H1 (cell line): ENCODE measurements around the gene JMJD7. TPM values are rescaled to one million over a fixed set of nuclear protein-coding genes. Genes with fewer than 3 reads are reported as not detected.

ENCODE experiments used
- CTCF ChIA-PET: fragments of 300-600 bp; sonication (Branson Sonifier 250); formaldehyde crosslinking; loops from one replicate; lab custom pipeline; 2021; ENCODE audit not compliant: partially characterized antibody; lab: Charles Lee
- POLR2A ChIA-PET: fragments of 300-600 bp; sonication (Branson Sonifier 250); formaldehyde crosslinking; loops from one replicate; lab custom pipeline; 2021; ENCODE audit warnings: inconsistent platforms; ENCODE audit not compliant: partially characterized antibody; lab: Charles Lee
- DNase-seq, 2 experiments: peaks; one replicate each; pipeline versions ENCODE4 v3.0.0 to v3.0.0-alpha.2; 2010 to 2022; ENCODE audit warnings: low spot score in 2 of 2, low read depth in 1 of 2, mixed read lengths in 1 of 2
- FAIRE-seq: peaks from 2 replicates; lab custom pipeline; 2011; peaks lifted over from hg19 to GRCh38; lab: Jason Lieb, UNC
- H2AFZ ChIP-seq: 2 replicates; pipeline ENCODE4 v1.8.1; 2012; ENCODE audit warnings: low read length, inconsistent platforms
- H2AK5ac ChIP-seq: 2 replicates; pipeline ENCODE4 v1.6.1; 2013; ENCODE audit warnings: low read depth, low read length
- H2BK120ac ChIP-seq: replicated peaks from 2 replicates; pipeline ENCODE3; 2013; ENCODE audit warnings: low read depth, low read length, inconsistent platforms
- H2BK12ac ChIP-seq: 2 replicates; pipeline ENCODE4 v1.6.1; 2013; ENCODE audit warnings: low read depth, low read length
- H2BK15ac ChIP-seq: 2 replicates; pipeline ENCODE4 v1.6.1; 2013; ENCODE audit warnings: low read length
- H2BK20ac ChIP-seq: 2 replicates; pipeline ENCODE4 v1.6.1; 2013; ENCODE audit warnings: low read length
- H2BK5ac ChIP-seq: 2 replicates; pipeline ENCODE4 v1.6.1; 2013; ENCODE audit warnings: low read depth, low read length
- H3K14ac ChIP-seq: 2 replicates; pipeline ENCODE4 v1.6.1; 2013; ENCODE audit warnings: inconsistent platforms; ENCODE audit not compliant: insufficient read length
- H3K18ac ChIP-seq: 2 replicates; pipeline ENCODE4 v1.6.1; 2013; ENCODE audit warnings: low read length; ENCODE audit errors: extremely low read depth
- H3K23ac ChIP-seq: 2 replicates; pipeline ENCODE4 v1.6.1; 2013; ENCODE audit warnings: inconsistent platforms; ENCODE audit not compliant: insufficient read length
- H3K23me2 ChIP-seq: 2 replicates; pipeline ENCODE4 v1.6.1; 2013; ENCODE audit warnings: low read depth, low read length
- H3K27ac ChIP-seq: 2 replicates; pipeline ENCODE4 v1.6.1; 2011; ENCODE audit warnings: low read depth, low read length, inconsistent platforms
- H3K27me3 ChIP-seq, 4 experiments: replicated peaks in 1 of 4; 1 replicate in 1 of 4; 2 replicates in 3 of 4; pipeline versions ENCODE4 v1.6.1 to v1.8.1; 2011 to 2013; ENCODE audit warnings: low read length in 3 of 4, mild to moderate bottlenecking in 3 of 4, inconsistent platforms in 2 of 4, mixed read lengths in 2 of 4, moderate library complexity in 1 of 4; ENCODE audit not compliant: control insufficient read depth in 3 of 4, insufficient read depth in 3 of 4; ENCODE audit errors: extremely low read depth in 1 of 4
- H3K36me3 ChIP-seq, 4 experiments: 2 replicates each; pipeline versions ENCODE4 v1.6.1 to v1.8.1; 2011 to 2013; ENCODE audit warnings: mild to moderate bottlenecking in 4 of 4, low read length in 3 of 4, moderate library complexity in 2 of 4, control low read depth in 1 of 4, inconsistent platforms in 1 of 4; ENCODE audit not compliant: insufficient read depth in 4 of 4, control insufficient read depth in 2 of 4
- H3K4ac ChIP-seq: replicated peaks from 2 replicates; pipeline ENCODE3; 2013; ENCODE audit warnings: low read length, low read depth, mixed read lengths, inconsistent platforms; ENCODE audit not compliant: insufficient read length
- H3K4me1 ChIP-seq, 4 experiments: replicated peaks in 1 of 4; 1 replicate in 1 of 4; 2 replicates in 3 of 4; pipeline versions ENCODE4 v1.6.1 to v1.8.1; 2011 to 2013; ENCODE audit warnings: low read length in 3 of 4, inconsistent platforms in 2 of 4, mixed read lengths in 1 of 4; ENCODE audit not compliant: insufficient read depth in 4 of 4, control insufficient read depth in 3 of 4
- H3K4me2 ChIP-seq, 2 experiments: 2 replicates each; pipeline versions ENCODE4 v1.6.1 to v1.8.1; 2011 to 2013; ENCODE audit warnings: low read depth in 2 of 2, low read length in 2 of 2, control low read depth in 1 of 2, inconsistent platforms in 1 of 2, mild to moderate bottlenecking in 1 of 2; ENCODE audit not compliant: insufficient read depth in 1 of 2
- H3K4me3 ChIP-seq, 4 experiments: fragments of 200-600, 300-600 bp in 1 of 4; sonication (generic), shearing (Covaris generic), sonication (Bioruptor Twin) in 1 of 4; 2 replicates each; pipeline versions ENCODE4 v1.5.1 to v1.8.1; 2011 to 2016; ENCODE audit warnings: low read length in 4 of 4, low read depth in 3 of 4, control low read depth in 2 of 4, inconsistent platforms in 2 of 4, mild to moderate bottlenecking in 2 of 4, mixed read lengths in 1 of 4, moderate library complexity in 1 of 4; ENCODE audit not compliant: insufficient read depth in 2 of 4; ENCODE audit errors: extremely low read depth in 1 of 4
- H3K56ac ChIP-seq: replicated peaks from 2 replicates; pipeline ENCODE3; 2013; ENCODE audit warnings: low read depth, mild to moderate bottlenecking, mixed read lengths, low read length, inconsistent platforms; ENCODE audit not compliant: insufficient read length
- H3K79me1 ChIP-seq: 2 replicates; pipeline ENCODE4 v1.6.1; 2013; ENCODE audit warnings: low read depth, low read length, control low read depth
- H3K79me2 ChIP-seq, 2 experiments: 2 replicates each; pipeline versions ENCODE4 v1.6.1 to v1.8.1; 2012 to 2013; ENCODE audit warnings: low read length in 2 of 2, mild to moderate bottlenecking in 2 of 2, inconsistent platforms in 1 of 2; ENCODE audit not compliant: insufficient read depth in 2 of 2, control insufficient read depth in 1 of 2
- H3K9ac ChIP-seq, 4 experiments: replicated peaks in 1 of 4; 1 replicate in 1 of 4; 2 replicates in 3 of 4; pipeline versions ENCODE4 v1.6.1 to v1.8.1; 2011 to 2013; ENCODE audit warnings: low read depth in 3 of 4, low read length in 3 of 4, control low read depth in 2 of 4, mild to moderate bottlenecking in 2 of 4, moderate library complexity in 2 of 4, inconsistent platforms in 1 of 4; ENCODE audit errors: extremely low read depth in 1 of 4
- H3K9me3 ChIP-seq, 2 experiments: 2 replicates each; pipeline versions ENCODE4 v1.6.1 to v1.8.1; 2012 to 2013; ENCODE audit warnings: mild to moderate bottlenecking in 2 of 2, moderate library complexity in 2 of 2, control low read depth in 1 of 2, inconsistent platforms in 1 of 2, low read depth in 1 of 2, low read length in 1 of 2, mixed read lengths in 1 of 2; ENCODE audit not compliant: insufficient read depth in 2 of 2
- H4K20me1 ChIP-seq, 2 experiments: replicated peaks in 1 of 2; 2 replicates each; pipeline versions ENCODE3 to v1.8.1; 2011 to 2013; ENCODE audit warnings: inconsistent platforms in 2 of 2, low read length in 2 of 2, mild to moderate bottlenecking in 1 of 2; ENCODE audit not compliant: insufficient read depth in 2 of 2, control insufficient read depth in 1 of 2
- H4K5ac ChIP-seq: 2 replicates; pipeline ENCODE4 v1.6.1; 2013; ENCODE audit warnings: low read length, low read depth, mixed read lengths, inconsistent platforms; ENCODE audit not compliant: insufficient read length
- H4K8ac ChIP-seq: 2 replicates; pipeline ENCODE4 v1.8.0; 2013; ENCODE audit warnings: mild to moderate bottlenecking, moderate library complexity, low read length, inconsistent platforms; ENCODE audit not compliant: insufficient read depth; ENCODE audit errors: extremely low read depth
- H4K91ac ChIP-seq: replicated peaks from 2 replicates; pipeline ENCODE3; 2013; ENCODE audit warnings: low read length, mixed read lengths, inconsistent platforms; ENCODE audit not compliant: insufficient read length
- EP300 ChIP-seq, 2 experiments: IDR thresholded peaks; 1 replicate in 1 of 2; 2 replicates in 1 of 2; pipeline ENCODE4 v1.6.1; 2011 to 2012; ENCODE audit warnings: low read depth in 2 of 2, low read length in 2 of 2, mild to moderate bottlenecking in 2 of 2, borderline replicate concordance in 1 of 2, inconsistent platforms in 1 of 2, moderate library complexity in 1 of 2
- EZH2 ChIP-seq: fragments of 200-600 bp; sonication (generic); IDR thresholded peaks from 2 replicates; pipeline ENCODE4 v1.7.1; 2012; ENCODE audit warnings: low read depth, mild to moderate bottlenecking, moderate library complexity, low read length, inconsistent platforms; ENCODE audit not compliant: severe bottlenecking
- PHF8 ChIP-seq: fragments of 200-600 bp; sonication (generic); conservative IDR thresholded peaks from 2 replicates; pipeline ENCODE4 v1.7.1; 2012; ENCODE audit warnings: low read depth, mild to moderate bottlenecking, inconsistent platforms, low read length, moderate library complexity
- WGBS, 2 experiments: shearing (Covaris generic) in 1 of 2; methylation state at CpG; one replicate each; pipeline versions ENCODE4 v1.1.6 to v1.1.7; 2013 to 2015; ENCODE audit warnings: low lambda C conversion rate in 2 of 2, mixed read lengths in 2 of 2, inconsistent platforms in 1 of 2, low coverage in 1 of 2, missing lambda C conversion rate in 1 of 2; ENCODE audit not compliant: insufficient replicate concordance in 2 of 2, insufficient coverage in 1 of 2, insufficient read length in 1 of 2; ENCODE audit errors: extremely low coverage in 1 of 2, missing lambda C conversion rate in 1 of 2; 5-methylcytosine and 5-hydroxymethylcytosine counted together
- polyA plus RNA-seq, 7 experiments: library from polyadenylated mRNA; depleted of rRNA in 3 of 7; stranded (reverse) in 5 of 7; unstranded in 2 of 7; fragments of >200 nt in 5 of 7; fragments of 200-250 nt in 2 of 7; gene quantifications; 1 replicate in 5 of 7; 2 replicates in 1 of 7; 4 replicates in 1 of 7; pipeline versions ENCODE4 v1.2.1 to v1.2.3, GENCODE V29; 2011 to 2013; ENCODE audit warnings: missing spikeins in 2 of 7, mixed read lengths in 2 of 7
- total RNA-seq: library from RNA; stranded (reverse); fragmentation: NEBNext Ultra II Directional; extraction: Animal tissue kit (Norgen Biotek cat#: 25700); gene quantifications from 2 replicates; pipeline ENCODE4 v1.2.1, GENCODE V29; 2021

The JMJD7 gene
- total and polyA plus RNA-seq, 2 of the 8 experiments (the other 6 are each of a cell fraction or from before 2014, with no cell fraction given), result 15.0 to 20.0 TPM

DNA sequence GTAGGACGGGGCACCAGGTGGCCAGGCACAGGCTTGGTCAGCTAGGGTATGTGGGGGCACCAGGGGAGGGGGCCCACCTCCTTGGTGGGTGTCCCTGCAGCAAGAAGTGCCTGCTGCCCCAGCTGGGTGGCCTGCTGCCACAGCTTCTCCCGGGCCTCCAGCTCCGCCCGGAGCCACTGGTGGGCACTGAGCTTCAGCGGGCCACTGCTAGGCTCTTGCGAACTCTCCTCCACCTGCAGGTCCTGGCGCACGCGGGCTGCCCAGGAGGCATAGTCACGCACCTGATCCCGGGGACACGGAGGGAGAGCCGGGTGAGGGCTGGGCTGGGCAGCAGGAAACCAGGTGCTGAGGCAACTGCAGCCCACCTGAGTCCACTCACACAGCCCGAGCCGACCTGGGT lies 40.4 kb downstream of the JMJD7 start:
- H2BK15ac ChIP-seq, result no peak overlapping the region
- H3K56ac ChIP-seq, result no peak overlapping the region
- FAIRE-seq, result no peak
- POLR2A ChIA-PET, result interaction anchor here (1.0 kb wide), 1 partner anchor 13 kb away, joined by 5 read pairs; no protein-coding TSS in a partner anchor
- H3K14ac ChIP-seq, result no peak overlapping the region
- no peak overlapping the region for H3K9ac ChIP-seq
- no peak overlapping the region for H2BK20ac ChIP-seq
- 91% methylated on average over 11 of the region's 15 CpGs; no CpG with 5 or more reads in 1 of the 2 experiments for WGBS, 2 experiments
- CTCF ChIA-PET, result interaction anchor here (0.7 to 4.1 kb wide), 6 partner anchors 10 to 36 kb away, joined by 3 to 22 read pairs (median 4); no protein-coding TSS in a partner anchor
- H3K4me2 ChIP-seq, result no peak overlapping the region
- no peak overlapping the region for H2AFZ ChIP-seq
- no peak for DNase-seq
- H3K9me3 ChIP-seq, result no peaks in the 10 kb centered on the region
- no peak overlapping the region; the same call in 1 of the 2 replicates for H4K8ac ChIP-seq
- H3K4me1 ChIP-seq, result peaks cover 0 to 3% (median 2%) of the 10 kb centered on the region in 4 experiments; a peak in 3 of 7 replicates
- no peak overlapping the region for H3K18ac ChIP-seq
- H2BK5ac ChIP-seq, result no peak overlapping the region
- H4K20me1 ChIP-seq, result peaks cover 0 to 2% of the 10 kb centered on the region in 2 experiments
- no peaks in the 10 kb centered on the region for H3K23me2 ChIP-seq
- no peak overlapping the region for H3K4ac ChIP-seq
- no peak overlapping the region for H3K27ac ChIP-seq
- no peaks in the 10 kb centered on the region for H3K79me2 ChIP-seq
- H4K5ac ChIP-seq, result no peak overlapping the region
- no peaks in the 10 kb centered on the region for H3K27me3 ChIP-seq
- no peak overlapping the region for H2BK120ac ChIP-seq
- H3K79me1 ChIP-seq, result no peaks in the 10 kb centered on the region
- no peaks in the 10 kb centered on the region for H3K36me3 ChIP-seq
- no peak overlapping the region for H3K4me3 ChIP-seq
- no peak overlapping the region for H4K91ac ChIP-seq
- no peak overlapping the region for H3K23ac ChIP-seq
- H2BK12ac ChIP-seq, result no peak overlapping the region
- no peak overlapping the region for H2AK5ac ChIP-seq
- TF ChIP-seq EZH2 (no peak), PHF8 (no peak), EP300 (IDR thresholded peaks at IDR 0.05; ENCODE audit: borderline replicate concordance in 1 of 2, low read depth in 2 of 2, low read length in 2 of 2) (no peak)
